ENCODE data around the gene SUPT5H. TPM values are rescaled to one million over a fixed set of nuclear protein-coding genes. Genes with fewer than 3 reads are reported as not detected.

Gene SUPT5H
- total and polyA plus RNA-seq, 2 of the 13 experiments (the other 11 are each of a cell fraction or from before 2014, with no cell fraction given), result 48.2 to 51.7 TPM

DNA sequence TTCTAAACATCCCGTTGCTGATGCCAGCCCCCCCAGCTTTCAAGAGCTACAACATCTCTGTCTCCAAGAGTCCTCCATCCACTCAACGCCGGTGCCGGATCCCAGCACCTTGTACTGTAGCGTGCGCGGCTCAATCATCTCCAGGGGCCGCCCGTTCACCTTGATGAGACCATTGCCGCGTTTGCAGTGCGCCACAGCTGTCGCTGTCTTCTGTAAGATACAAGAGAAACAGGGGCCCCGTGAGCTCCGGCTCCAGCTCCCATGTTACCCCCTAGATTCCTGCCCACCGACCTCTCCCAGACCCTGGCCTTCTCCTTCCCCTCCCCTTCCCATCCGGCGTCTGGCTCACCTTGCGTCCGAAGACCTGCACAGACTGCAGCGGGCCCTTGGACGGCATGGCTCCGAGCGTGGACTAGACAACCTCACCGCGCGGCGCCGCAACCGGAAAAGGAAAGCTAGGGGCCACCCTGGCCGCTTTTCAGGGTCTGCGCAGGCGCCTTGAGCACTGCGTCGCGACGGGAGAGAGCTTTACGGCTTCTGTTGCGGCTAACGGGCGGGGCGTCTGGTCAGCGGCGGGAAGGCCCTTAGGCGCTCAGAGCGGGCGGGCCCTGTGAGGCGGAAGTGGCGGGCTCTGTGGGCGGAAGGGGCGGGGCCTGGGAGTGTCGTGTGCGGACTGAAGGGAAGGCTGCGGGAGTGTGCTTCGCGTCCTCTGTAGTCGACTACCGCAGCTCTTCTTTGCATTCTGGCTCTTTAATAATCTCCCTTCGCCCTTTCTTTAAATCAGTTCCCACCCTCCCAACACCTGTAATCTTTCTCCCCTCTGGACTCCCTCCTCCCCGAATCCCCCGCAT is 9.7 kb upstream of the SUPT5H start, which contains the start of gene RPS16 (continued):
- no peak; the same call in 1 of the 2 replicates for TF ChIP-seq RARA (CRISPR knock-in tag; IDR thresholded peaks at IDR 0.05)
- TF ChIP-seq, protein P1, sequence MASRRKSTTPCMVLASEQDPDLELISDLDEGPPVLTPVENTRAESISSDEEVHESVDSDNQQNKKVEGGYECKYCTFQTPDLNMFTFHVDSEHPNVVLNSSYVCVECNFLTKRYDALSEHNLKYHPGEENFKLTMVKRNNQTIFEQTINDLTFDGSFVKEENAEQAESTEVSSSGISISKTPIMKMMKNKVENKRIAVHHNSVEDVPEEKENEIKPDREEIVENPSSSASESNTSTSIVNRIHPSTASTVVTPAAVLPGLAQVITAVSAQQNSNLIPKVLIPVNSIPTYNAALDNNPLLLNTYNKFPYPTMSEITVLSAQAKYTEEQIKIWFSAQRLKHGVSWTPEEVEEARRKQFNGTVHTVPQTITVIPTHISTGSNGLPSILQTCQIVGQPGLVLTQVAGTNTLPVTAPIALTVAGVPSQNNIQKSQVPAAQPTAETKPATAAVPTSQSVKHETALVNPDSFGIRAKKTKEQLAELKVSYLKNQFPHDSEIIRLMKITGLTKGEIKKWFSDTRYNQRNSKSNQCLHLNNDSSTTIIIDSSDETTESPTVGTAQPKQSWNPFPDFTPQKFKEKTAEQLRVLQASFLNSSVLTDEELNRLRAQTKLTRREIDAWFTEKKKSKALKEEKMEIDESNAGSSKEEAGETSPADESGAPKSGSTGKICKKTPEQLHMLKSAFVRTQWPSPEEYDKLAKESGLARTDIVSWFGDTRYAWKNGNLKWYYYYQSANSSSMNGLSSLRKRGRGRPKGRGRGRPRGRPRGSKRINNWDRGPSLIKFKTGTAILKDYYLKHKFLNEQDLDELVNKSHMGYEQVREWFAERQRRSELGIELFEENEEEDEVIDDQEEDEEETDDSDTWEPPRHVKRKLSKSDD (CRISPR knock-in tag; IDR thresholded peaks at IDR 0.05; ENCODE audit: low read depth), result peak; percentile 63; the same call in 1 of the 2 replicates
- TF ChIP-seq, protein P2, sequence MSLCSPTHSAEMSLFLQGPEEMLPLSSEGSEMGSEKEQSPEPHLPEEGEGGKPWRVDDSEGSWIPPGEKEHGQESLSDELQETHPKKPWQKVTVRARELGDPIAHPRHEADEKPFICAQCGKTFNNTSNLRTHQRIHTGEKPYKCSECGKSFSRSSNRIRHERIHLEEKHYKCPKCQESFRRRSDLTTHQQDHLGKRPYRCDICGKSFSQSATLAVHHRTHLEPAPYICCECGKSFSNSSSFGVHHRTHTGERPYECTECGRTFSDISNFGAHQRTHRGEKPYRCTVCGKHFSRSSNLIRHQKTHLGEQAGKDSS (CRISPR knock-in tag; IDR thresholded peaks at IDR 0.05; ENCODE audit: borderline replicate concordance, low read depth), result peak; percentile 89; the same call in 1 of the 2 replicates
- no peak for TF ChIP-seq ZNF557 (CRISPR knock-in tag; IDR thresholded peaks at IDR 0.05)
- peak; percentile 61; the same call in 1 of the 2 replicates for TF ChIP-seq ZFP36L1 (CRISPR knock-in tag; IDR thresholded peaks at IDR 0.05)
- no peak; the same call in 1 of the 2 replicates for TF ChIP-seq ZNF629 (CRISPR knock-in tag; conservative IDR thresholded peaks at IDR 0.05)
- TF ChIP-seq SSRP1 (CRISPR knock-in tag; IDR thresholded peaks at IDR 0.05), result no peak
- peak; percentile 86; the same call in 1 of the 2 replicates for TF ChIP-seq FIP1L1 (IDR thresholded peaks at IDR 0.05; ENCODE audit: borderline replicate concordance, insufficient read depth, low read depth, low read length)
- TF ChIP-seq ZBTB42 (CRISPR knock-in tag; IDR thresholded peaks at IDR 0.05), result no peak
- no peak for TF ChIP-seq WIZ (CRISPR knock-in tag; IDR thresholded peaks at IDR 0.05)
- TF ChIP-seq ZNF484 (CRISPR knock-in tag; IDR thresholded peaks at IDR 0.05; ENCODE audit: borderline replicate concordance, low read depth), result no peak
- peak; percentile 90; the same call in 1 of the 2 replicates for TF ChIP-seq ZNF335 (CRISPR knock-in tag; IDR thresholded peaks at IDR 0.05)
- TF ChIP-seq PHF20 (CRISPR knock-in tag; IDR thresholded peaks at IDR 0.05), result peak; percentile 94
- no peak for TF ChIP-seq SRSF4 (IDR thresholded peaks at IDR 0.05; ENCODE audit: low read depth, low read length, poor library complexity, severe bottlenecking)
- TF ChIP-seq ZNF644 (CRISPR knock-in tag; IDR thresholded peaks at IDR 0.05; ENCODE audit: low read depth), result no peak
- TF ChIP-seq, protein P3, sequence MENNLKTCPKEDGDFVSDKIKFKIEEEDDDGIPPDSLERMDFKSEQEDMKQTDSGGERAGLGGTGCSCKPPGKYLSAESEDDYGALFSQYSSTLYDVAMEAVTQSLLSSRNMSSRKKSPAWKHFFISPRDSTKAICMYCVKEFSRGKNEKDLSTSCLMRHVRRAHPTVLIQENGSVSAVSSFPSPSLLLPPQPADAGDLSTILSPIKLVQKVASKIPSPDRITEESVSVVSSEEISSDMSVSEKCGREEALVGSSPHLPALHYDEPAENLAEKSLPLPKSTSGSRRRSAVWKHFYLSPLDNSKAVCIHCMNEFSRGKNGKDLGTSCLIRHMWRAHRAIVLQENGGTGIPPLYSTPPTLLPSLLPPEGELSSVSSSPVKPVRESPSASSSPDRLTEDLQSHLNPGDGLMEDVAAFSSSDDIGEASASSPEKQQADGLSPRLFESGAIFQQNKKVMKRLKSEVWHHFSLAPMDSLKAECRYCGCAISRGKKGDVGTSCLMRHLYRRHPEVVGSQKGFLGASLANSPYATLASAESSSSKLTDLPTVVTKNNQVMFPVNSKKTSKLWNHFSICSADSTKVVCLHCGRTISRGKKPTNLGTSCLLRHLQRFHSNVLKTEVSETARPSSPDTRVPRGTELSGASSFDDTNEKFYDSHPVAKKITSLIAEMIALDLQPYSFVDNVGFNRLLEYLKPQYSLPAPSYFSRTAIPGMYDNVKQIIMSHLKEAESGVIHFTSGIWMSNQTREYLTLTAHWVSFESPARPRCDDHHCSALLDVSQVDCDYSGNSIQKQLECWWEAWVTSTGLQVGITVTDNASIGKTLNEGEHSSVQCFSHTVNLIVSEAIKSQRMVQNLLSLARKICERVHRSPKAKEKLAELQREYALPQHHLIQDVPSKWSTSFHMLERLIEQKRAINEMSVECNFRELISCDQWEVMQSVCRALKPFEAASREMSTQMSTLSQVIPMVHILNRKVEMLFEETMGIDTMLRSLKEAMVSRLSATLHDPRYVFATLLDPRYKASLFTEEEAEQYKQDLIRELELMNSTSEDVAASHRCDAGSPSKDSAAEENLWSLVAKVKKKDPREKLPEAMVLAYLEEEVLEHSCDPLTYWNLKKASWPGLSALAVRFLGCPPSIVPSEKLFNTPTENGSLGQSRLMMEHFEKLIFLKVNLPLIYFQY (CRISPR knock-in tag; IDR thresholded peaks at IDR 0.05; ENCODE audit: borderline replicate concordance), result peak; percentile 53; the same call in 1 of the 2 replicates
- TF ChIP-seq, protein P4, sequence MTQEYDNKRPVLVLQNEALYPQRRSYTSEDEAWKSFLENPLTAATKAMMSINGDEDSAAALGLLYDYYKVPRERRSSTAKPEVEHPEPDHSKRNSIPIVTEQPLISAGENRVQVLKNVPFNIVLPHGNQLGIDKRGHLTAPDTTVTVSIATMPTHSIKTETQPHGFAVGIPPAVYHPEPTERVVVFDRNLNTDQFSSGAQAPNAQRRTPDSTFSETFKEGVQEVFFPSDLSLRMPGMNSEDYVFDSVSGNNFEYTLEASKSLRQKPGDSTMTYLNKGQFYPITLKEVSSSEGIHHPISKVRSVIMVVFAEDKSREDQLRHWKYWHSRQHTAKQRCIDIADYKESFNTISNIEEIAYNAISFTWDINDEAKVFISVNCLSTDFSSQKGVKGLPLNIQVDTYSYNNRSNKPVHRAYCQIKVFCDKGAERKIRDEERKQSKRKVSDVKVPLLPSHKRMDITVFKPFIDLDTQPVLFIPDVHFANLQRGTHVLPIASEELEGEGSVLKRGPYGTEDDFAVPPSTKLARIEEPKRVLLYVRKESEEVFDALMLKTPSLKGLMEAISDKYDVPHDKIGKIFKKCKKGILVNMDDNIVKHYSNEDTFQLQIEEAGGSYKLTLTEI (CRISPR knock-in tag; conservative IDR thresholded peaks at IDR 0.05), result no peak
- no peak for TF ChIP-seq ZNF253 (CRISPR knock-in tag; IDR thresholded peaks at IDR 0.05; ENCODE audit: borderline replicate concordance)
- no peak for TF ChIP-seq ZBTB1 (CRISPR knock-in tag; IDR thresholded peaks at IDR 0.05; ENCODE audit: borderline replicate concordance)
